ENCODE data around the gene DCAF7. TPM values are rescaled to one million over a fixed set of nuclear protein-coding genes. Genes with fewer than 3 reads are reported as not detected.

Gene DCAF7
- total and polyA plus RNA-seq, 4 donors: 13.2 to 24.0 (median 15.0) TPM

GRCh38 chr17:63601439-63602371 lies 51.4 kb downstream of the DCAF7 start:
- Histone ChIP-seq H3K27me3 (ENCODE audit: control insufficient read depth in 4 of 4, insufficient read depth in 4 of 4, low read length in 3 of 4) (no peaks in the 10 kb centered on the region), H3K4me3 (ENCODE audit: low read depth in 1 of 3, low read length in 3 of 3) (peak overlapping the region; percentile 85 to 98 (median 95)), H3K9ac (ENCODE audit: low read depth in 1 of 2, low read length in 2 of 2) (peak overlapping the region; percentile 91 to 97), H3K36me3 (ENCODE audit: control insufficient read depth in 4 of 4, insufficient read depth in 3 of 4, low read depth in 1 of 4, low read length in 3 of 4) (peaks cover 4 to 26% (median 18%) of the 10 kb centered on the region in 4 donors), H3K4me1 (ENCODE audit: control insufficient read depth in 4 of 4, insufficient read depth in 4 of 4, low read length in 3 of 4) (peaks cover 0 to 18% (median 14%) of the 10 kb centered on the region in 4 donors), H3K27ac (ENCODE audit: low read depth in 1 of 2, low read length in 2 of 2) (peak overlapping the region; percentile 85 to 87), H3K9me3 (ENCODE audit: control insufficient read depth in 4 of 4, low read length in 3 of 4) (no peaks in the 10 kb centered on the region)
- TF ChIP-seq FOXA1 (IDR thresholded peaks at IDR 0.05): no peak
- TF ChIP-seq ZBTB33 (IDR thresholded peaks at IDR 0.05): no peak
- peak; percentile 11 to 54 for TF ChIP-seq GABPA (IDR thresholded peaks at IDR 0.05 in 1 of 2, conservative IDR thresholded peaks at IDR 0.05 in 1 of 2)
- TF ChIP-seq REST (IDR thresholded peaks at IDR 0.05): peak; percentile 79
- peak; percentile 40 for TF ChIP-seq MAX (IDR thresholded peaks at IDR 0.05)
- TF ChIP-seq EGR1 (IDR thresholded peaks at IDR 0.05; ENCODE audit: low read depth in 2 of 2): no peak
- peak; percentile 26 for TF ChIP-seq TAF1 (conservative IDR thresholded peaks at IDR 0.05)
- peak; percentile 15 to 22 for TF ChIP-seq RAD21 (IDR thresholded peaks at IDR 0.05)
- TF ChIP-seq CTCF (IDR thresholded peaks at IDR 0.05; ENCODE audit: low read depth, low read length, missing input control): no peak
- peak; percentile 88 to 95 for TF ChIP-seq RXRA (IDR thresholded peaks at IDR 0.05)
- peak; percentile 20 for TF ChIP-seq FOXA2 (IDR thresholded peaks at IDR 0.05)
- TF ChIP-seq SP1 (IDR thresholded peaks at IDR 0.05): peak; percentile 96
- peak; percentile 43 for TF ChIP-seq NR2F2 (IDR thresholded peaks at IDR 0.05)
- peak; percentile 96 for TF ChIP-seq HNF4A (conservative IDR thresholded peaks at IDR 0.05)
- peak in 1 of 2 donors; percentile 21 for TF ChIP-seq JUND (IDR thresholded peaks at IDR 0.05)
- TF ChIP-seq ATF3 (IDR thresholded peaks at IDR 0.05): no peak
- peak; percentile 57 for TF ChIP-seq YY1 (IDR thresholded peaks at IDR 0.05)
- TF ChIP-seq HNF4G (IDR thresholded peaks at IDR 0.05): peak; percentile 87
- 24% methylated on average over 9 of the region's 9 CpGs for WGBS
- DNase-seq (ENCODE audit: low spot score): no peak
